Kasumi-1 (cell line): Measurements from ENCODE around the gene DUSP1.
"Not testable (repeated sequence)": the region's sequence is repeated elsewhere in the genome, so short reads cannot be mapped to it uniquely, and the experiment has no call there.

Experiments
- DNase-seq, 2 experiments: peaks; one replicate each; lab custom pipeline; 2025; lab: John Stamatoyannopoulos, UW

DUSP1 gene

DNA sequence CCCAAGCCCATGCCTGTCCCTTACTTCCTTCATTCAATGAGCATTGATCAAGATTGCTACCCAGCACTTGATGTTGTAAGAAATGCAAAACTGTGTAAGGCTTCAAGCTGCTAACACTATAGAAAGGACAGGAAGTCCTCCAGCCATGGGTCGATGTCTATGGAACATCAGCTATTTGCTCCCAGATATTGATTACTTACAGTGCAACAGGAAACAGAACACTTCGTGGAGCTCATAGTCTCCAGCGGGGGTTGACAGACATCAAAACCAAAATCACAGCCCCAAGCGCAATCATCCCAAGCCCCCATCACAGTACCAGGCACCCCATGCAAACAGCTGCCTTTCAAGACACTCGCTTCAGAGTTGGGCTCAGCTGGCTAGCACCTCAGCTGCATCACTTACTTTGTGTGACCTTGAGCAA is 26.8 kb upstream of the DUSP1 start:
- DNase-seq: no peak

- no peak for DNase-seq
These were observed 25.3 kb upstream of the DUSP1 start for GRCh38 chr5:172796306-172796705.

DNA sequence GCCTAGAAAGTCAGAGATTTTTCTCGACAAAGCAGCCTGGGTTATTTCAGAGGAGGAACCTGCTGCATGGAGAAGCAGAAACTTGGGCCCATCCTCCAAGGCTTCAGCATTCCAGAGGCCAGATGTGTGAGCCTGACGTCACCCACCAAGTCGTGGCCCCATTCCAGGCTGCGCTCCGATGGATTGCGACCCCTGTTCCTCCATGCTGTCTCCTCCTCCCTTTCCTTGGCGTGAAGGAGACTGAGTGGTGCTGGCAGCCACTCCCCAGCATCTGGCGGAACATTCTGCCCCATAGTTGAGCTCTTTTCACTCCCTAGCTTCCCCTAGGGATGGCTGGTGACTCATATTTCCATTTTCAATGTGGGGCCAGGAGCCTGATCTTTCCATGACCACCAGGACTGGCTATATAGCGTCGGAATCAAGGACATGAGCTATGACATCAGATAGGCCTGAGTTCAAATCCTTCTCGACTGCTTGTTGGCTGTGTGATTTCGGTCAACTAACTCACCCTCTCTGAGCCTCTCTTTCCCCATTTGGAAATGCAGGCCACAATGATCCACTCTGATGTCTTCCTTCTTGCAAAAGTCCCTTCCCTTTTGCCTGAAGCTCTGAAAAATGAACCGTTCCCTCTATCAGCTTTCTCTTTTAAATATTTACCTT is 24.5 kb upstream of the DUSP1 start:
- no peak for DNase-seq

GRCh38 chr5:172793577-172794488 is 22.8 kb upstream of the DUSP1 start:
- peak; percentile 75 to 83 for DNase-seq

DNA sequence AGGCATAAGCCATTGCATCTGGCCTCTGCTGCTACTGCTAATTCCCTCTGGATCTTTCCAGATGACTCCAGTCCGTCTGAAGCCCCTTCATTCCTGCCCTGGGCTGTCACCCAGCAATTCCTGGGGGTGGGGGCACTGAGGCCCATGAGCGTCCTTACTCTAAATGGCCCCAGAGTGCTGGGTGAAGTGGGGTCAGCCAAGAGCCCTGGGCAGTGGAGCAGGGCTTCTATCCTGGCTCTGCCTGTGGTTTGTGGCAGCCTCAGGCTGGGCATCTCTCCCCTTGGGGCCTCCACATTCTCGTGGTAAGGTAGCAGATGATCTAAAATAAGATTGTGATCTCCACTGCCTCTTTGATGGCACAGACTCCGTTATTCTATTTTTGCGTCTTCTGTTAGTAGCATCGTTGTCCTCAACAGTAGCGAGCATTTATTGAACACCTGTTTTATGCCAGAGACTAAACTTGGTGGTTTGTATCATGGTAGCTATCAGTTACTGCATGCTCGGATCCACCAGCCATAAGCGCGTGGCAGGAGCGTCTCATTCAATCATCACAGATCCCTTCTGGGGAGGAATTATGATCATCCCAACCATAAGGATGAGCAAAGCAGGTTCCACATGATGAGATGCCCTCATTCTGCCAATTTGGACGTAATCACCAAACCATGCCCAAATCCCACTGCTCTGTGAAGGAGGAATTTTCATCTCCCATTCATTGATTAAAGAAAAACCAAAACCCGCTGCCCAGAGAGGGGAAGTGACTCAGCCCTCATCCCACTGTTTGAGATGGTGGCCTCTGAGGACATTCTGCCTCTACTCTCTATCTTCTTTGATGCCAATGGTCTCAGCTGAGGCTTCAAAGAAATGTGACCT is 21.9 kb upstream of the DUSP1 start:
- no peak for DNase-seq

GRCh38 chr5:172791726-172792445 is 20.9 kb upstream of the DUSP1 start:
- DNase-seq: no peak

DNA sequence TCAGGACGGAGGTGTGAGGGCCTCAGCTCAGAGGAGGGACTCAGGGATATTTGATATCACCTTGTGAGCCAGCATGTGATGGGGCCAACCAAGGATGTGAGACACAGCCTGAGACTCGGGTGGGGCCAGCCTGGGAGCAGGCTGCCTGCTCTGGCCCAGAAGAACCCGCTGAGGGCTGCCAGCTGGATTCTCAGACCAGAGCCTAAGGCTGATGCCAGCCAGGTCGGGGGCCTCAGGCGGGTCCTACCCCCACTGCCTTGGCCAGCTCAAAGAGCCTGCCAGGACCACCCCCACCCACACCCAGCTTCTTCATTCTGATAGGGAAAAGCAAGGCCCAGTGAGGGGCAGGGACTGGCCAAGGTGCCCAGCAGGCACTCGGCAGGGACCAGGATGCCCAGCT is 20.3 kb upstream of the DUSP1 start:
- no peak for DNase-seq

DNA sequence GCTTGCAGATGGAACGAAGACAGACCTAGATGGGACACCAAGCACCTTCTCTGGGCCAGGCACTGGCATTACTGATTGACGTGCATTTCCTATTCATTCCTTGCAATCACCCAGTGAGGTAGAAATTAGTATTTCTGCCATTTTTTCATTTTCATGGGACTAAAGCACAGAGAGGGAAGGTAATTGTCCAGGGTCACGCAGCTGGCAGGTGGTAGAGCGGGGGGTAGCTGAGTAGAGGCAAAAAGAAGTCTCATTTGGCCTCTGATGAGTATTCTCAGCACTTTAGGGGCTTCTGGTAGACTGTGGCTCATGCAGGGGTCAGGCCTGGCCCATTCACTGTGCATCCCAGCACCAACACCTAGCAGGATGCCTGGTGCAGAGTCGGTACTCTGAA is 19.5 kb upstream of the DUSP1 start:
- no peak for DNase-seq

- no peak for DNase-seq
These were observed 18.9 kb upstream of the DUSP1 start for GRCh38 chr5:172789687-172790495.

DNA sequence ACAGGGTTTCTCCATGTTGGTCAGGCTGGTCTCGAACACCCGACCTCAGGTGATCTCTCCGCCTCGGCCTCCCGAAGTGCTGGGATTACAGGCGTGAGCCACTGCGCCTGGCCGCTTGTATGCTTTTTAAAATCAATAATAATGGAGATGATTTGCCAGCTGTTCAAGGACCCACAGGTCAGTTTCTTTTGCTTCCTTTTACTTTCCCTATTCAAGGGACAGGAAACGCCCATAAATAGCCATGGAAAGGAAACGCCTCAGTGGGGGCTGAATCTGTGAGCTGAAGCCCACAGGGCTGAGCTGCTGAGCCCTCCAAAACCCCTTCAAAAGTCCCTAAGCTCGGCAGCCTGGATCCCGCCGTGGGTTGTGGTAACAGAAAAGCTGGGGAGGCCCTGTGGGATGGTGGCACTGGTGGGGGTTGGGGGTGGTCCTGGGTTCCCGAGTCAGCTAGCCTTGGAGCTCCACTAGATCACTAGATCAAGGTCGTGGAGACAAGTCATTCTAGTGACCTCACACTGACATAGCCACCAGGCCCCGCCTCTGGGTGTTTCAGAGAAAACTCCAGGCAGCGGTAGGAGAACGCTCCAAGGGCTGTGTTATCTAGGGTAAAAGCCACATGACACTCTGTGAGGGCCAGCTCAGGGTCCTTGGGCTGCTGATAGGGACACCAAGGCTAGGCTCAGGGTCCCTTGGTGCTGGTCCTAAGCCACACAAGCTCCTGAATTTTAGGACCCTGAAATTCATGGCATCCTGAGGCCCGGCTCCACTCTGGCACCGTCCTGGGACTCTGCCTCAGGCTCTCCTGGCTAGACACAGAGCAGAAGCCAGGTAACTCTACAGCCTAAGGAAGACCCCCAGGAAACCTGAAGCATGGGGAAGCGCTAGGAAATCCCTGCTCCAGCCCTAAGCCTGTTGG is 18.0 kb upstream of the DUSP1 start:
- DNase-seq: no peak

- DNase-seq: not testable (repeated sequence)
These were observed 16.5 kb upstream of the DUSP1 start for GRCh38 chr5:172787538-172787937.

DNA sequence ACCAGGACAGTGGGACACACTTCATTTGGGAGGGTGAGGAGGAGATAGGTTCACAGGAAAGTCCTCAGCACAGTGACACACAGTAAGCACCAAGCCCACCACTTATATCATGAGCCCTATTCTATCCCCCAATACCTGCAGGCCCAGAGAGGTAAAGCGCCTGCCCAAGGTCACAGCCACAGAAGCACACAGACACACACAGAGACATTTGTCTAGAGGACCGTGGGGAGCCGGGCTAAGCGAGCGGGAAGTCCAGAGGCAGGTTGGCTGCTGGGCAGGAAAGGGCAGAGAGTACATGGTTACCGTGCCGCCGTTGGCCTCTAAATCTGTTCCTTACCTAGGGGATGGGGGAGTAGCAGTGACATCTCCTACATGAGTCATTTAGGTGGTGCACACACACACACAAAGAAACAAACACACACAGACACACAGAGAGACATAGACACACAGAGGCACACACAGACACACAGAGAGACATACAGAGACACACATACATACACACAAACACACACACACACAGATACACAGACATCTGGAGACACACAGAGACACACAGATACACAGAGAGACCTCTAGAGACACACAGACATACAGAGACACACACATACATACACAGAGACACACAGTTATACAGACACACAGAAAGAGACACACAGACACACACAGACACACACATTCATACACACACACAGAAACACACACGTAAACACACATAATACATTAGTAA is 15.9 kb upstream of the DUSP1 start:
- DNase-seq: no peak

DNA sequence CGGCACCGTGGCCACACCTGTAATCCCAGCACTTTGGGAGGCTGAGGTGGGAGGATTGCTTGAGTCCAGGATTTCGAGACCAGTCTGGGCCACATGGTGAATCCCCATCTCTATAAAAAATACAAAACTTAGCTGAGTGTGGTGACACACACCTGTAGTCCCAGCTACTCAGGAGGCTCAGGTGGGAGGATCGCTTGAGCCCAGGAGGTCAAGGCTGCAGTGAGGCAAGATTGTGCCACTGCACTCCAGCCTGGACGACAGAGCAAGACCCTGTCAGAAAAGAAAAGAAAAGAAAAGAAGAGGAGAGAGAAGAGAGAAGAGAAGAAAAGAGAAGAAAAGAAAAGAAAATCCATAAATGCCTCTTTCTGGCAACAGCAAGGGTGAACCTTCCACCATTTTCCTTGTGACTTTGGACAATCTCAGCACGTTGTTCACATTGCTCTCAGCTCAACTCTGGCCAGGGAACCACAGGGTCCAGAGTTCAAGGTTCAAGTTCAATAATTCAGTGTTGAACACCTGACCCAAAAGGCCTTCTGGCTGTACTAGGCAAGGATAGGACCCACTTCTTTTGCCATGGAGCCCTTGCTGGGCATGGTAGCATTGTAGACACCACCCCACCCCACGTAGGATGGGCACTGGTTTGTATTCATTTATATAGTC is 14.6 kb upstream of the DUSP1 start:
- no peak for DNase-seq

GRCh38 chr5:172784162-172784561 is 13.2 kb upstream of the DUSP1 start:
- DNase-seq: not testable (repeated sequence)

GRCh38 chr5:172783319-172783718 is 12.3 kb upstream of the DUSP1 start:
- DNase-seq: not testable (repeated sequence)

GRCh38 chr5:172782169-172783039 is 11.4 kb upstream of the DUSP1 start:
- DNase-seq: no peak

- no peak for DNase-seq
These were observed 8.8 kb upstream of the DUSP1 start for GRCh38 chr5:172779691-172780341.
